K562 (cell line): ENCODE measurements around the gene SDHAF3. TPM values are rescaled to one million over a fixed set of nuclear protein-coding genes. Genes with fewer than 3 reads are reported as not detected.

Experiments
- ATAC-seq: fragments of 200-7000 bp; cut with Tn5 transposase; 3 replicates; pipeline ENCODE4 v1.9.1; 2020; ENCODE audit warnings: moderate library complexity
- BruUV-seq: library from RNA; stranded (reverse); fragments of 400-500 nt; replicated peaks from 2 replicates; lab custom pipeline; 2021; lab: Mats Ljungman, UMichigan
- CTCF ChIA-PET: fragments of 300-600 bp; formaldehyde crosslinking; extraction: SDS; loops from one replicate; lab custom pipeline; 2021; ENCODE audit warnings: low intra/inter-chr PET ratio; lab: Yijun Ruan, JAX
- POLR2A ChIA-PET: fragments of 300-600, 350-650 bp; sonication (Branson Sonifier 250); formaldehyde crosslinking; extraction: SDS; loops from one replicate; lab custom pipeline; 2021; ENCODE audit warnings: antibody characterized with exemption, inconsistent platforms; lab: Yijun Ruan, JAX
- DNase-seq, 4 experiments: peaks; one replicate each; pipeline versions ENCODE4 v3.0.0 to v3.0.0-alpha.2; 2011 to 2018; ENCODE audit warnings: low spot score in 3 of 4, mixed read lengths in 3 of 4; ENCODE audit errors: extremely low read depth in 1 of 4
- FAIRE-seq: peaks from 2 replicates; lab custom pipeline; 2011; peaks lifted over from hg19 to GRCh38; lab: Jason Lieb, UNC
- H2AFZ ChIP-seq: 2 replicates; pipeline ENCODE4 v1.6.0; 2011; ENCODE audit warnings: low read depth, low read length, control low read depth, inconsistent platforms
- H3K27ac ChIP-seq: fragments of 200-600 bp; 3 replicates; pipeline ENCODE4 v1.8.0; 2011; ENCODE audit warnings: low read depth, mild to moderate bottlenecking, control low read depth, inconsistent platforms, low read length, moderate library complexity, mixed read lengths; ENCODE audit errors: extremely low read depth
- H3K27me3 ChIP-seq, 2 experiments: fragments of 300-600 bp in 1 of 2; 2 replicates in 1 of 2; 3 replicates in 1 of 2; pipeline versions ENCODE4 v1.6.0 to v1.8.0; 2011; ENCODE audit warnings: inconsistent platforms in 2 of 2, low read length in 2 of 2, mild to moderate bottlenecking in 1 of 2, mixed read lengths in 1 of 2, moderate library complexity in 1 of 2; ENCODE audit not compliant: control insufficient read depth in 2 of 2, insufficient read depth in 2 of 2
- H3K36me3 ChIP-seq: fragments of 300-600 bp; 3 replicates; pipeline ENCODE4 v1.8.0; 2011; ENCODE audit warnings: mild to moderate bottlenecking, low read length, inconsistent platforms; ENCODE audit not compliant: control insufficient read depth, insufficient read depth
- H3K4me1 ChIP-seq, 2 experiments: fragments of 200-600 bp in 1 of 2; replicated peaks in 1 of 2; 2 replicates in 1 of 2; 3 replicates in 1 of 2; pipeline versions ENCODE4 v1.5.1 to v1.8.0; 2011; ENCODE audit warnings: inconsistent platforms in 2 of 2, low read length in 2 of 2, mild to moderate bottlenecking in 1 of 2, mixed read lengths in 1 of 2, moderate library complexity in 1 of 2; ENCODE audit not compliant: control insufficient read depth in 2 of 2, insufficient read depth in 2 of 2
- H3K4me2 ChIP-seq: 2 replicates; pipeline ENCODE4 v1.6.1; 2011; ENCODE audit warnings: low read length, control low read depth, inconsistent platforms, mixed read lengths; ENCODE audit not compliant: insufficient read depth
- H3K4me3 ChIP-seq: fragments of 200-600 bp; sonication (generic), shearing (Covaris generic); 2 replicates; pipeline ENCODE4 v1.5.1; 2016; ENCODE audit warnings: control low read depth, inconsistent platforms
- H3K79me2 ChIP-seq: fragments of 200-600 bp; 3 replicates; pipeline ENCODE4 v1.8.0; 2011; ENCODE audit warnings: low read length, inconsistent platforms; ENCODE audit not compliant: control insufficient read depth, insufficient read depth
- H3K9ac ChIP-seq, 2 experiments: 2 replicates each; pipeline versions ENCODE4 v1.6.0 to v1.6.1; 2011; ENCODE audit warnings: low read depth in 2 of 2, low read length in 2 of 2, control low read depth in 1 of 2, inconsistent platforms in 1 of 2, mild to moderate bottlenecking in 1 of 2, mixed read lengths in 1 of 2; ENCODE audit not compliant: insufficient read depth in 1 of 2
- H3K9me1 ChIP-seq: one replicate; pipeline ENCODE4 v1.6.0; 2011; ENCODE audit warnings: inconsistent platforms, mild to moderate bottlenecking, low read length, moderate library complexity; ENCODE audit not compliant: control insufficient read depth, insufficient read depth
- H3K9me3 ChIP-seq: replicated peaks from 2 replicates; pipeline ENCODE4 v1.5.1; 2011; ENCODE audit warnings: low read depth, low read length, inconsistent platforms; ENCODE audit not compliant: control insufficient read depth, insufficient read depth
- H4K20me1 ChIP-seq: replicated peaks from 2 replicates; pipeline ENCODE4 v1.6.1; 2011; ENCODE audit warnings: low read length, inconsistent platforms, mixed read lengths; ENCODE audit not compliant: control insufficient read depth, insufficient read depth
- CBX3 ChIP-seq, 2 experiments: IDR thresholded peaks; 1 replicate in 1 of 2; 2 replicates in 1 of 2; pipeline ENCODE4 v1.6.1; 2012; ENCODE audit warnings: inconsistent platforms in 2 of 2, low read length in 2 of 2, borderline replicate concordance in 1 of 2, control low read depth in 1 of 2
- GTF2F1 ChIP-seq: IDR thresholded peaks from 2 replicates; pipeline ENCODE4 v1.6.1; 2011; ENCODE audit warnings: low read depth, low read length, improper control_type of control experiment
- PTBP1 ChIP-seq: fragments of 200-400 bp; formaldehyde crosslinking; IDR thresholded peaks from 2 replicates; pipeline ENCODE4 v1.6.1; 2017; ENCODE audit warnings: low read depth, low read length
- ZNF124 ChIP-seq: sonication (generic); formaldehyde crosslinking; IDR thresholded peaks from 2 replicates; pipeline ENCODE4 v1.8.1; 2022; ENCODE audit warnings: missing genetic modification reagents
- WGBS: fragments of 100-300 bp; shearing (Covaris generic); methylation state at CpG from one replicate; pipeline ENCODE4 v1.1.6; 2016; ENCODE audit warnings: low coverage, mixed read lengths; ENCODE audit not compliant: insufficient coverage; ENCODE audit errors: missing lambda C conversion rate; 5-methylcytosine and 5-hydroxymethylcytosine counted together
- in situ Hi-C: fragments of 300-500 bp; cut with MboI; formaldehyde crosslinking; loops from 4 replicates; pipeline ENCODE4 v1.15.0; 2018; ENCODE audit warnings: inconsistent platforms, mixed read lengths
- intact Hi-C: fragments of 100-400 bp; cut with micrococcal nuclease; formaldehyde crosslinking; loops from 2 replicates; pipeline ENCODE4 v1.14.2; 2022
- polyA plus RNA-seq, 8 experiments: library from polyadenylated mRNA; depleted of rRNA in 4 of 8; stranded (reverse) in 5 of 8; unstranded in 3 of 8; fragments of >200 nt; fragmentation: Nextera tagmentation in 2 of 8; fragmentation: Illumina TruSeq in 1 of 8; extraction: Ambion mirVana in 2 of 8; extraction: Trizol in 1 of 8; gene quantifications; 2 replicates each; pipeline versions ENCODE4 v1.2.1 to v1.2.3, GENCODE V29; 2011 to 2014; ENCODE audit warnings: inconsistent platforms in 1 of 8, missing spikeins in 1 of 8
- total RNA-seq, 7 experiments: library from RNA; depleted of rRNA in 6 of 7; stranded (reverse); fragments of >200 nt in 6 of 7; fragmentation: Illumina TruSeq in 2 of 7; extraction: Trizol in 2 of 7; gene quantifications; 2 replicates each; pipeline versions ENCODE4 v1.2.1 to v1.2.3, GENCODE V29; 2011 to 2021; ENCODE audit warnings: low replicate concordance in 1 of 7
- TF ChIP-seq, protein P1 (sequence below): fragments of 200-800 bp; sonication (Bioruptor generic); IDR thresholded peaks from 2 replicates; pipeline ENCODE4 v1.6.1; 2017; ENCODE audit warnings: missing genetic modification characterization, missing compliant biosample characterization

SDHAF3 gene
- total and polyA plus RNA-seq, 9 of the 15 experiments (the other 6 are each of a cell fraction or from before 2014, with no cell fraction given), result 51.5 to 403 (median 145) TPM

DNA sequence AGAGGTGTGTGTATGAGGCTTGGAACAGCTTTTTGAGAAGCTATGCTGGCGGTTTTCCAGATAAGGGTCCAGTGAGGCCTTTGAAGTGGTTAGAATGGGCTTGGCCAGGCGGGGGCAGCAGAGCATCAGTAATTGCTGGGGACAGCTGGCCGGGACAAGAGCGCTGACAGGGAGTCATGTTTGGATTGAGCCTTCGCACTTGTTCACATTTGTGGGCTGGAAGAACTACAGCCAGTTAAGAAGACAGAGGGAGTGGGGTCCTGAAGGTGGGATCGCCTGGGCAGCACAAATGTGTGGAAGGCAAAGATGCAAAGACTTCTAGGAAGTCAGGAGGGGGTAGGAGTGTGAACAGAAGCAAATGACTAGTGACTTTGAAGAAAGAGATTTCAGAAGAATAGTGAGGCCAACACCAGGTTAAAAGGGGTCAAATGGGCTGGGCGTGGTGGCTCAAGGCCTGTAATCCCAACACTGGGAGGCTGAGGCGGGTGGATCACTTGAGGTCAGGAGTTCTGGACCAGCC lies 12.7 kb upstream of the SDHAF3 start (continued):
- no peak for TF ChIP-seq GTF2F1
- TF ChIP-seq, protein P1, sequence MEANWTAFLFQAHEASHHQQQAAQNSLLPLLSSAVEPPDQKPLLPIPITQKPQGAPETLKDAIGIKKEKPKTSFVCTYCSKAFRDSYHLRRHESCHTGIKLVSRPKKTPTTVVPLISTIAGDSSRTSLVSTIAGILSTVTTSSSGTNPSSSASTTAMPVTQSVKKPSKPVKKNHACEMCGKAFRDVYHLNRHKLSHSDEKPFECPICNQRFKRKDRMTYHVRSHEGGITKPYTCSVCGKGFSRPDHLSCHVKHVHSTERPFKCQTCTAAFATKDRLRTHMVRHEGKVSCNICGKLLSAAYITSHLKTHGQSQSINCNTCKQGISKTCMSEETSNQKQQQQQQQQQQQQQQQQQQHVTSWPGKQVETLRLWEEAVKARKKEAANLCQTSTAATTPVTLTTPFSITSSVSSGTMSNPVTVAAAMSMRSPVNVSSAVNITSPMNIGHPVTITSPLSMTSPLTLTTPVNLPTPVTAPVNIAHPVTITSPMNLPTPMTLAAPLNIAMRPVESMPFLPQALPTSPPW (CRISPR knock-in tag), result no peak

DNA sequence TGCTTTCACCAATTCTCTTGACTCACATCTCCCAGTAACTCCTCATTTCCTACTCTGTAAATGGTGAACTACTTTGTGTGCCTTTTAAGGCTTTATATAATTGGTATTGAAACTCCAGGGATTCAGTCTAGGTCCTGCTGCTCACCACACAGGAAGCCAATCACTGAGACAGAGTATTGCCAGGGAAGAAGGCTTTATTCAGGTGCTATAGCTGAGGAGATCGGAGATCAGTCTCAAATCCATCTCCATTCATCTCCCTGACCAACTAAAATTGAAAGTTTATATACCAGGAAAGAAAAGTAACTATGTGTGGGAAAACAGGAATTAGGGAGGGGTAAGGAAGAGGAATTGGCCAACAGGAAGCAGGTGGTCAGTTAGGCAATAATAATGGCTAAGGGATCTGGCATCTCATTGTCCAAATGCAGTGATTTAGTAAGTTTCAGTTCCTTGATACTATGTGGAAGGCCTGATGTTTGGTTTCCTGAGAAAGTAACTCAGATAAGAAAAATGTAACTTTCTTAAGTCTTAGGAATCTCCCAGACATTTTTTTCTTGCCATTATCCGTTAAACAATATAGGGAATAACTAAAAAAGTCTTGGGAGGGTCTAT lies 10.2 kb upstream of the SDHAF3 start:
- POLR2A ChIA-PET, result interaction anchor here (0.6 kb wide), 1 partner anchor 10 kb away, joined by 3 read pairs; the partner anchor contains the start of gene SDHAF3

More for the DNA sequence above, 10.2 kb upstream of the SDHAF3 start:
- DNase-seq (no peak), FAIRE-seq (no peak), ATAC-seq (no peak)
- intact Hi-C loops, result no loop called here
- CTCF ChIA-PET, result interaction anchor here (2.0 kb wide), 1 partner anchor 72 kb away, joined by 6 read pairs; no protein-coding TSS in a partner anchor
- H3K79me2 ChIP-seq, result no peaks in the 10 kb centered on the region
- H3K4me1 ChIP-seq, result no peaks in the 10 kb centered on the region; a peak in 1 of 5 replicates
- no peak overlapping the region for H3K4me3 ChIP-seq
- H3K4me2 ChIP-seq, result no peak overlapping the region
- WGBS, result 4% methylated on average over 2 of the region's 2 CpGs
- no TSS peak for BruUV-seq
- H3K27ac ChIP-seq, result no peak overlapping the region
- no peaks in the 10 kb centered on the region for H3K9me1 ChIP-seq
- H3K9ac ChIP-seq, result no peak overlapping the region
- no peaks in the 10 kb centered on the region for H3K36me3 ChIP-seq
- in situ Hi-C loops, result no loop called here
- H3K27me3 ChIP-seq, result no peaks in the 10 kb centered on the region
- 0 out of 2 replicates have a peak, but pooled peaks cover 3% of the 10 kb centered on the region for H3K9me3 ChIP-seq
- no peak overlapping the region for H2AFZ ChIP-seq
- no peak for TF ChIP-seq PTBP1
- TF ChIP-seq CBX3 (IDR thresholded peaks at IDR 0.05; ENCODE audit: borderline replicate concordance in 1 of 2, low read length in 2 of 2), result peak in 1 of 2 experiments; percentile 69; a peak in 2 of 3 replicates
- TF ChIP-seq ZNF124 (CRISPR knock-in tag), result peak; percentile 84; the same call in 1 of the 2 replicates
- no peaks in the 10 kb centered on the region for H4K20me1 ChIP-seq
